Right hindlimb (tissue), 1 donor: ENCODE results near the gene KLK3.
"Not testable (repeated sequence)": the region's sequence is repeated elsewhere in the genome, so short reads cannot be mapped to it uniquely, and the experiment has no call there.

Experiments used
- DNase-seq: peaks from one replicate; pipeline ENCODE4 v3.0.0-alpha.2; 2018

Gene KLK3

DNA sequence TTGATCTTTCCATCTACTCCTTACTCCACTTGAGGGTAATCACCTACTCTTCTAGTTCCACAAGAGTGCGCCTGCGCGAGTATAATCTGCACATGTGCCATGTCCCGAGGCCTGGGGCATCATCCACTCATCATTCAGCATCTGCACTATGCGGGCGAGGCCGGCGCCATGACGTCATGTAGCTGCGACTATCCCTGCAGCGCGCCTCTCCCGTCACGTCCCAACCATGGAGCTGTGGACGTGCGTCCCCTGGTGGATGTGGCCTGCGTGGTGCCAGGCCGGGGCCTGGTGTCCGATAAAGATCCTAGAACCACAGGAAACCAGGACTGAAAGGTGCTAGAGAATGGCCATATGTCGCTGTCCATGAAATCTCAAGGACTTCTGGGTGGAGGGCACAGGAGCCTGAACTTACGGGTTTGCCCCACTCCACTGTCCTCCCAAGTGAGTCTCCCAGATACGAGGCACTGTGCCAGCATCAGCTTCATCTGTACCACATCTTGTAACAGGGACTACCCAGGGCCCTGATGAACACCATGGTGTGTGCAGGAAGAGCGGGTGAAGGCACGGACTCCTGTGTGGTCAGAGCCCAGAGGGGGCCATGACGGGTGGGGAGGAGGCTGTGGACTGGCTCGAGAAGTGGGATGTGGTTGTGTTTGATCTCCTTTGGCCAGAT, 15.8 kb downstream of the KLK3 start:
- DNase-seq = no peak

GRCh38 chr19:50873056-50873455, 18.3 kb downstream of the KLK3 start, which contains the start of gene KLK2:
Gene KLK2, plus strand, starts transcription at chr19:50873439. Its CDS starts 35 bp downstream, at chr19:50873474.
- DNase-seq = no peak

- no peak for DNase-seq
These were observed 19.5 kb downstream of the KLK3 start for GRCh38 chr19:50874211-50874610.

GRCh38 chr19:50875795-50876422, 21.2 kb downstream of the KLK3 start:
- no peak for DNase-seq

DNA sequence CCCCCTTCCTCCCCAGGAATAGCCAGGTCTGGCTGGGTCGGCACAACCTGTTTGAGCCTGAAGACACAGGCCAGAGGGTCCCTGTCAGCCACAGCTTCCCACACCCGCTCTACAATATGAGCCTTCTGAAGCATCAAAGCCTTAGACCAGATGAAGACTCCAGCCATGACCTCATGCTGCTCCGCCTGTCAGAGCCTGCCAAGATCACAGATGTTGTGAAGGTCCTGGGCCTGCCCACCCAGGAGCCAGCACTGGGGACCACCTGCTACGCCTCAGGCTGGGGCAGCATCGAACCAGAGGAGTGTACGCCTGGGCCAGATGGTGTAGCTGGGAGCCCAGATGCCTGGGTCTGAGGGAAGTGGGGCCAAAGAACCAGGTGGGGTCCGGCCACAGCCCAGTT, 21.7 kb downstream of the KLK3 start:
- DNase-seq = no peak

GRCh38 chr19:50877338-50877737, 22.6 kb downstream of the KLK3 start:
- DNase-seq = no peak

DNA sequence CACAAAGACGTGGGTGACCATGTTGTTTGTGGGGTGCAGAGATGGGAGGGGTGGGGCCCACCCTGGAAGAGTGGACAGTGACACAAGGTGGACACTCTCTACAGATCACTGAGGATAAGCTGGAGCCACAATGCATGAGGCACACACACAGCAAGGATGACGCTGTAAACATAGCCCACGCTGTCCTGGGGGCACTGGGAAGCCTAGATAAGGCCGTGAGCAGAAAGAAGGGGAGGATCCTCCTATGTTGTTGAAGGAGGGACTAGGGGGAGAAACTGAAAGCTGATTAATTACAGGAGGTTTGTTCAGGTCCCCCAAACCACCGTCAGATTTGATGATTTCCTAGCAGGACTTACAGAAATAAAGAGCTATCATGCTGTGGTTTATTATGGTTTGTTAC, 24.1 kb downstream of the KLK3 start:
- DNase-seq = no peak

DNA sequence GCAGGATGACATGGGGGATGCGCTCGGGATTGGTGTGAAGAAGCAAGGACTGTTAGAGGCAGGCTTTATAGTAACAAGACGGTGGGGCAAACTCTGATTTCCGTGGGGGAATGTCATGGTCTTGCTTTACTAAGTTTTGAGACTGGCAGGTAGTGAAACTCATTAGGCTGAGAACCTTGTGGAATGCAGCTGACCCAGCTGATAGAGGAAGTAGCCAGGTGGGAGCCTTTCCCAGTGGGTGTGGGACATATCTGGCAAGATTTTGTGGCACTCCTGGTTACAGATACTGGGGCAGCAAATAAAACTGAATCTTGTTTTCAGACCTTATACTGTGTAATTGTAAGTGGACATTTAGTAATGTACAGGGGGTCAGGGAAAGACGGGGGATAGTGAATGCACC, 25.5 kb downstream of the KLK3 start:
- DNase-seq = no peak

DNA sequence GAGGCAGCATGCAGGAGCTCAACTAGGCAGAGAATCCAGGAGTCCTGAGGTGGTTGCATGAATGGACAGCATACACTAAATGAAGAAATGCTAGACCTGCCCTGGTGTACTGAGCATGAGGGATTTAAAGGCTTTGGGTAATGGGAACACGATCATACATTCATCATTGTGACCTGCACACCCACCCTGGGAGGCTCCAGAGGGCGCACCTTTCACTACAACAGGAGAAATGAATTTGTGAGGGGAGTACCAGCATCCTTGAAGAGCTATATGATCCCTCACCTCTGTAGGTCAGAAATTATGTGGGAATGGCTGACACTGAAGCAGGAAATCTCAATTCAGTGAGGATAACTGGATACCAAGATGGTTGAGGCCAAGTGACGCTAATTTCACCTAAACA, 27.5 kb downstream of the KLK3 start:
- DNase-seq = no peak

GRCh38 chr19:50889638-50890037, 34.9 kb downstream of the KLK3 start:
- no peak for DNase-seq

GRCh38 chr19:50890422-50891252, 35.9 kb downstream of the KLK3 start:
- no peak for DNase-seq

- no peak for DNase-seq
These were observed 36.5 kb downstream of the KLK3 start for GRCh38 chr19:50891253-50891625.

GRCh38 chr19:50893047-50893736, 38.5 kb downstream of the KLK3 start:
- DNase-seq = no peak

GRCh38 chr19:50894478-50895356, 40.0 kb downstream of the KLK3 start:
- no peak for DNase-seq

DNA sequence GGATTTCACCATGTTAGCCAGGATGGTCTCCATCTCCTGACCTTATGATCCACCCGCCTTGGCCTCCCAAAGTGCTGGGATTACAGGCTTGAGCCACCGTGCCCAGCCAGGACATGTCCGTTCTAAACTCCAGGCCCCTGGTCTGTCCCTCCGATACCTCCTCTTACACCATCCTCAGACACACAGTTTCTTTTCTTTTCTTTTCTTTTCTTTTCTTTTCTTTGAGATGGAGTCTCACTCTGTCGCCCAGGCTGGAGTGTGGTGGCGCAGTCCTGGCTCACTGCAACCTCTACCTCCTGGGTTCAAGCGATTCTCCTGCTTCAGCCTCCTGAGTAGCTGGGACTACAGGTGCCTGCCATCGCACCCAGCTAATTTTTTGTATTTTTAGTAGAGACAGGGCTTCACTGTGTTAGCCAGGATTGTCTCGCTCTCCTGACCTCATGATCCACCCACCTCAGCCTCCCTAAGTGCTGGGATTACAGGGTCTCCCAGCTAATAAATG, 41.4 kb downstream of the KLK3 start:
- not testable (repeated sequence) for DNase-seq

DNA sequence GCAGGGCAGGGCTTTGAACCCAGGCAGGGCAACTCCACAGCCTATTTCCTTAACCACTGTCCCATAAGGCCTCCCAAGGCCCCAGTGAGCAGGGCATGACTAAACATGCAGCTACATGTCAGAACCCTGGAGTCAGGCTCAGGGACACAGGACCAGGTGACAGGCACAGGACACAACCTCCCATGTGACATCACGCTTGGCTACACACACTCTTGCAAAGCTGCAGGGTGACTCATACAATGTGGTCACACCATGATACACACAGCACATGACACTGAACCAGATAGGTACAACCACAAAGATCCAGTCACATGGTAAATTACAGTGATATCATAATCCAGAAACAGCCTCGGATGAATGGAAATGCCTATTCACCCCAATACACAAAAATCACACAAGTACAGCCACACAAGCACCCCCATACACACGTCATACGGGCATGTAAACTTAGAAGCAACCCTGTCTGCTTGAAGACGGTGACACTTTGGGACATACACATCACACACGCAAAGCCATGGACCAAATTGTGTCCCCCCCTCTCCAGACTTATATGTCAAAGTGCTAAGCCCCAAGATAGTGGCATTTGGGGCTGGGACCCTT, 42.0 kb downstream of the KLK3 start:
- DNase-seq = no peak

GRCh38 chr19:50897191-50897607, 42.5 kb downstream of the KLK3 start:
- DNase-seq = no peak

- DNase-seq = no peak
These were observed 42.9 kb downstream of the KLK3 start for GRCh38 chr19:50897612-50898011.

- DNase-seq = no peak
These were observed 43.3 kb downstream of the KLK3 start for GRCh38 chr19:50898018-50898417.

DNA sequence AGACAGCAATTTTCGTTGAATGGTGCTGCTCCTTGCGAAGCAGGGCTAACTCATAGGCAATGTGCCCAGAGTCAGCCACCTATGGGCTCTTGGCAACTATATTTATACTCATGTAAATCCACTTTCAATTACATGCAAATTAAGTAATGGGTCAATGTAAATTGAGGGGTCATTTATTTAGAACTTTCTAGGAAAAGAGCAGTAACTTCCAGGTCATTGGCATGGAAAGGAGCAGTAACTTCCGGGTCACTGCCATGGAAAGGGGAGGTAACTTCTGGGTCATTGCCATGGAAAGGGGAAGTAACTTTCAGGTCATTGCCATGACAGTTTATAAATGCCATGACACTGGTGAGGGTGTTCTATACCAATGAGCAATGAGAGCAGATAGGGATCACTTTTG, 44.9 kb downstream of the KLK3 start:
- DNase-seq = no peak

- DNase-seq = no peak
These were observed 47.9 kb downstream of the KLK3 start for GRCh38 chr19:50902640-50903039.

DNA sequence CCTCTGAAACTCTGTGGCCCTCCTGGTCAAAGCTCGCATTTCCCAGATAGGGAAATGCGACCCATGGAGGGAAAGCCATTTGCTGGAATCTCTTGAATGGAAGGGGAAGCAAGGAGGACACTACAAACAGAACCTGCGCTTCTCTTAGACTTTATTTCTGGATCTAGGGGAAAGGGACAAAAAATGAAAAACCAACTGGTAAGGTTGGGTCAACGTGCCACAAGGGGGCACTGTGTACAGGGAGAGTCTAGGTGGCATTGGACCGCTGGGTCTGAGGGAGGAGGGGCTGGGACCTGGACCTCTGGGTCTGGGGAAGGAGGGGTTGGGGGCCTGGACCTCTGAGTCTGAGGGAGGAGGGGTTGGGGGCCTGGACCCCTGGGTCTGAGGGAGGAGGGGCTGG, 51.5 kb downstream of the KLK3 start:
- no peak for DNase-seq
